ENCODE data around the gene FBXL2.

GRCh38 chr3:33271324-33271723, 5.9 kb upstream of the FBXL2 start:
- TF ChIP-seq CTCF (IDR thresholded peaks at IDR 0.05; ENCODE audit: low read depth, low read length) (no peak), EZH2phosphoT487 (IDR thresholded peaks at IDR 0.05; ENCODE audit: low read depth) (no peak)

All from OCI-LY3 (cell line).